NCI-H2171 (cell line): ENCODE data around the gene AGT.
"Not testable (repeated sequence)": the region's sequence is repeated elsewhere in the genome, so short reads cannot be mapped to it uniquely, and the experiment has no call there.

ENCODE experiments used
- DNase-seq: peaks from one replicate; lab custom pipeline; 2025; lab: John Stamatoyannopoulos, UW

The AGT gene

GRCh38 chr1:230691615-230692014 is 22.3 kb downstream of the AGT start:
- DNase-seq, result no peak

- no peak for DNase-seq
Measured at GRCh38 chr1:230690101-230690500, 23.8 kb downstream of the AGT start.

- DNase-seq, result no peak
Measured at GRCh38 chr1:230686747-230687146, 27.2 kb downstream of the AGT start.

GRCh38 chr1:230684998-230685397 is 28.9 kb downstream of the AGT start:
- DNase-seq, result no peak

- DNase-seq, result no peak
Measured at GRCh38 chr1:230684146-230684545, 29.8 kb downstream of the AGT start.

GRCh38 chr1:230682882-230683610 is 30.9 kb downstream of the AGT start:
- peak; percentile 25 for DNase-seq

GRCh38 chr1:230682274-230682673 is 31.6 kb downstream of the AGT start:
- peak; percentile 94 for DNase-seq

- peak; percentile 91 for DNase-seq
Measured at GRCh38 chr1:230681599-230681998, 32.3 kb downstream of the AGT start.

- no peak for DNase-seq
Measured at GRCh38 chr1:230680300-230681025, 33.5 kb downstream of the AGT start.

- DNase-seq, result no peak
Measured at GRCh38 chr1:230679825-230680224, 34.1 kb downstream of the AGT start.

- no peak for DNase-seq
Measured at GRCh38 chr1:230679192-230679591, 34.7 kb downstream of the AGT start.

- no peak for DNase-seq
Measured at GRCh38 chr1:230677200-230677599, 36.7 kb downstream of the AGT start.

GRCh38 chr1:230674581-230674980 is 39.3 kb downstream of the AGT start:
- DNase-seq, result no peak

GRCh38 chr1:230669543-230669942 is 44.4 kb downstream of the AGT start:
- DNase-seq, result no peak

GRCh38 chr1:230668227-230668626 is 45.7 kb downstream of the AGT start:
- no peak for DNase-seq

GRCh38 chr1:230661976-230662375 is 51.9 kb downstream of the AGT start:
- DNase-seq, result peak; percentile 92

GRCh38 chr1:230658691-230659090 is 55.2 kb downstream of the AGT start:
- DNase-seq, result no peak

- DNase-seq, result not testable (repeated sequence)
Measured at GRCh38 chr1:230658103-230658502, 55.8 kb downstream of the AGT start.

- DNase-seq, result not testable (repeated sequence)
Measured at GRCh38 chr1:230656719-230657118, 57.2 kb downstream of the AGT start.
